GM12864 (cell line): Measurements from ENCODE around the gene MSI2.

Experiments
- DNase-seq: peaks from one replicate; pipeline ENCODE4 v3.0.0-alpha.2; 2011; ENCODE audit warnings: low read depth
- H3K4me3 ChIP-seq: 2 replicates; pipeline ENCODE4 v1.5.1; 2011; ENCODE audit warnings: mild to moderate bottlenecking, low read depth, low read length, control low read depth
- CTCF ChIP-seq: IDR thresholded peaks from 2 replicates; pipeline ENCODE4 v1.5.1; 2011; ENCODE audit warnings: low read depth, mild to moderate bottlenecking, moderate library complexity, low read length, control low read depth, inconsistent platforms; ENCODE audit errors: missing control alignments

The MSI2 gene

GRCh38 chr17:57540596-57540995, 284.3 kb downstream of the MSI2 start:
- H3K4me3 ChIP-seq, result no peak overlapping the region
- no peak for TF ChIP-seq CTCF
- no peak for DNase-seq

- no peak overlapping the region for H3K4me3 ChIP-seq
- no peak for TF ChIP-seq CTCF
- DNase-seq, result no peak
These were observed 284.7 kb downstream of the MSI2 start for GRCh38 chr17:57541049-57541448.

GRCh38 chr17:57541472-57542394, 285.4 kb downstream of the MSI2 start:
- no peak overlapping the region for H3K4me3 ChIP-seq
- no peak for DNase-seq
- no peak for TF ChIP-seq CTCF

- DNase-seq, result no peak
- no peak for TF ChIP-seq CTCF
- no peak overlapping the region for H3K4me3 ChIP-seq
These were observed 286.2 kb downstream of the MSI2 start for GRCh38 chr17:57542510-57542909.

- no peak for TF ChIP-seq CTCF
- no peak for DNase-seq
- H3K4me3 ChIP-seq, result no peak overlapping the region
These were observed 286.9 kb downstream of the MSI2 start for GRCh38 chr17:57543230-57543629.

- H3K4me3 ChIP-seq, result no peak overlapping the region
These were observed 288.1 kb downstream of the MSI2 start for GRCh38 chr17:57544401-57544800.

More at GRCh38 chr17:57544401-57544800, 288.1 kb downstream of the MSI2 start:
- DNase-seq, result no peak
- no peak for TF ChIP-seq CTCF
